ENCODE results near the gene CPPED1. TPM values are rescaled to one million over a fixed set of nuclear protein-coding genes. Genes with fewer than 3 reads are reported as not detected.

Gene CPPED1
- total and polyA plus RNA-seq, 2 experiments from 2014 or later, result 6.2 to 7.3 TPM

- TF ChIP-seq CTCF (conservative IDR thresholded peaks at IDR 0.05; ENCODE audit: low read depth in 2 of 2) (no peak), EZH2 (IDR thresholded peaks at IDR 0.05; ENCODE audit: low read depth, unreplicated experiment) (no peak)
These were observed 63.9 kb downstream of the CPPED1 start (continued) for GRCh38 chr16:12739738-12740137.

- Histone ChIP-seq H2AFZ (no peak overlapping the region), H3K27me3 (ENCODE audit: insufficient read depth) (no peaks in the 10 kb centered on the region), H3F3A (replicated peaks; ENCODE audit: low read depth) (no peaks in the 10 kb centered on the region), H3K4me3 (no peak overlapping the region), H3K27ac (ENCODE audit: low read depth) (no peak overlapping the region), H3K4me1 (ENCODE audit: insufficient read depth) (no peaks in the 10 kb centered on the region), H3K4me2 (no peak overlapping the region), H4K20me1 (replicated peaks; ENCODE audit: insufficient read depth) (no peaks in the 10 kb centered on the region), H3K36me3 (ENCODE audit: insufficient read depth) (no peaks in the 10 kb centered on the region), H3K9me2 (ENCODE audit: insufficient read depth) (no peaks in the 10 kb centered on the region), H3K79me2 (replicated peaks; ENCODE audit: insufficient read depth) (no peaks in the 10 kb centered on the region)
- H3K9me3 Mint-ChIP-seq, result peaks cover 15% of the 10 kb centered on the region
- ATAC-seq (no peak), DNase-seq (ENCODE audit: low spot score) (no peak)
- H3K27me3 Mint-ChIP-seq (ENCODE audit: insufficient read depth, low read depth, poor library complexity), result peaks cover 4% of the 10 kb centered on the region
- TF ChIP-seq ZNF462 (CRISPR knock-in tag; IDR thresholded peaks at IDR 0.05) (no peak), ZNF331 (CRISPR knock-in tag; IDR thresholded peaks at IDR 0.05; ENCODE audit: low read depth) (no peak), JUNB (IDR thresholded peaks at IDR 0.05; ENCODE audit: unreplicated experiment) (no peak)
- TF ChIP-seq, protein P1, sequence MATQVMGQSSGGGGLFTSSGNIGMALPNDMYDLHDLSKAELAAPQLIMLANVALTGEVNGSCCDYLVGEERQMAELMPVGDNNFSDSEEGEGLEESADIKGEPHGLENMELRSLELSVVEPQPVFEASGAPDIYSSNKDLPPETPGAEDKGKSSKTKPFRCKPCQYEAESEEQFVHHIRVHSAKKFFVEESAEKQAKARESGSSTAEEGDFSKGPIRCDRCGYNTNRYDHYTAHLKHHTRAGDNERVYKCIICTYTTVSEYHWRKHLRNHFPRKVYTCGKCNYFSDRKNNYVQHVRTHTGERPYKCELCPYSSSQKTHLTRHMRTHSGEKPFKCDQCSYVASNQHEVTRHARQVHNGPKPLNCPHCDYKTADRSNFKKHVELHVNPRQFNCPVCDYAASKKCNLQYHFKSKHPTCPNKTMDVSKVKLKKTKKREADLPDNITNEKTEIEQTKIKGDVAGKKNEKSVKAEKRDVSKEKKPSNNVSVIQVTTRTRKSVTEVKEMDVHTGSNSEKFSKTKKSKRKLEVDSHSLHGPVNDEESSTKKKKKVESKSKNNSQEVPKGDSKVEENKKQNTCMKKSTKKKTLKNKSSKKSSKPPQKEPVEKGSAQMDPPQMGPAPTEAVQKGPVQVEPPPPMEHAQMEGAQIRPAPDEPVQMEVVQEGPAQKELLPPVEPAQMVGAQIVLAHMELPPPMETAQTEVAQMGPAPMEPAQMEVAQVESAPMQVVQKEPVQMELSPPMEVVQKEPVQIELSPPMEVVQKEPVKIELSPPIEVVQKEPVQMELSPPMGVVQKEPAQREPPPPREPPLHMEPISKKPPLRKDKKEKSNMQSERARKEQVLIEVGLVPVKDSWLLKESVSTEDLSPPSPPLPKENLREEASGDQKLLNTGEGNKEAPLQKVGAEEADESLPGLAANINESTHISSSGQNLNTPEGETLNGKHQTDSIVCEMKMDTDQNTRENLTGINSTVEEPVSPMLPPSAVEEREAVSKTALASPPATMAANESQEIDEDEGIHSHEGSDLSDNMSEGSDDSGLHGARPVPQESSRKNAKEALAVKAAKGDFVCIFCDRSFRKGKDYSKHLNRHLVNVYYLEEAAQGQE (IDR thresholded peaks at IDR 0.05; ENCODE audit: unreplicated experiment), result no peak
- H3K36me3 Mint-ChIP-seq (ENCODE audit: low read depth), result peaks cover 15% of the 10 kb centered on the region
- peaks cover 9% of the 10 kb centered on the region for H3K4me1 Mint-ChIP-seq
- no peak overlapping the region for H3K27ac Mint-ChIP-seq
- H3K4me3 Mint-ChIP-seq, result no peak overlapping the region
These were observed 66.1 kb downstream of the CPPED1 start for GRCh38 chr16:12737563-12737962.

Measured in GM23338 (cell line).